ENCODE data around the gene AFAP1L2.

AFAP1L2 gene

GRCh38 chr10:114389426-114389825, 14.9 kb downstream of the AFAP1L2 start:
- DNase-seq, result no peak

GRCh38 chr10:114388275-114388674, 16.0 kb downstream of the AFAP1L2 start:
- no peak for DNase-seq

- DNase-seq, result no peak
These were observed 16.5 kb downstream of the AFAP1L2 start for GRCh38 chr10:114387784-114388183.

GRCh38 chr10:114386452-114386851, 17.9 kb downstream of the AFAP1L2 start:
- no peak for DNase-seq

GRCh38 chr10:114385557-114385956, 18.7 kb downstream of the AFAP1L2 start:
- DNase-seq, result no peak

- no peak for DNase-seq
These were observed 19.7 kb downstream of the AFAP1L2 start for GRCh38 chr10:114384601-114385000.

GRCh38 chr10:114384181-114384580, 20.1 kb downstream of the AFAP1L2 start:
- no peak for DNase-seq

GRCh38 chr10:114380797-114381196, 23.5 kb downstream of the AFAP1L2 start:
- DNase-seq, result no peak

GRCh38 chr10:114380060-114380459, 24.2 kb downstream of the AFAP1L2 start:
- DNase-seq, result no peak

GRCh38 chr10:114379631-114380041, 24.7 kb downstream of the AFAP1L2 start:
- no peak for DNase-seq

GRCh38 chr10:114376523-114376922, 27.8 kb downstream of the AFAP1L2 start:
- DNase-seq, result no peak

GRCh38 chr10:114375047-114375446, 29.3 kb downstream of the AFAP1L2 start:
- no peak for DNase-seq

- DNase-seq, result no peak
These were observed 30.1 kb downstream of the AFAP1L2 start for GRCh38 chr10:114374053-114374791.

GRCh38 chr10:114373631-114374030, 30.7 kb downstream of the AFAP1L2 start:
- DNase-seq, result no peak

- DNase-seq, result no peak
These were observed 31.3 kb downstream of the AFAP1L2 start for GRCh38 chr10:114372995-114373394.

GRCh38 chr10:114372179-114372578, 32.1 kb downstream of the AFAP1L2 start:
- no peak for DNase-seq

GRCh38 chr10:114370966-114371365, 33.3 kb downstream of the AFAP1L2 start:
- no peak for DNase-seq

- no peak for DNase-seq
These were observed 34.1 kb downstream of the AFAP1L2 start for GRCh38 chr10:114370199-114370598.

- DNase-seq, result no peak
These were observed 36.3 kb downstream of the AFAP1L2 start for GRCh38 chr10:114368057-114368391.

- DNase-seq, result no peak
These were observed 36.8 kb downstream of the AFAP1L2 start for GRCh38 chr10:114367351-114368056.

GRCh38 chr10:114364726-114365125, 39.6 kb downstream of the AFAP1L2 start:
- no peak for DNase-seq

- DNase-seq, result no peak
These were observed 40.4 kb downstream of the AFAP1L2 start for GRCh38 chr10:114363745-114364454.

GRCh38 chr10:114362826-114363355, 41.4 kb downstream of the AFAP1L2 start:
- DNase-seq, result no peak

GRCh38 chr10:114359953-114360345, 44.4 kb downstream of the AFAP1L2 start:
- no peak for DNase-seq
